Prostate gland (tissue), 2 donors: ENCODE measurements around the gene ENO2.

Experiments used
- CTCF ChIP-seq, 4 experiments: fragments of 200-600 bp in 2 of 4; fragments of 450-650 bp in 2 of 4; sonication (generic) in 2 of 4; IDR thresholded peaks; 1 replicate in 3 of 4; 2 replicates in 1 of 4; pipeline ENCODE4 v1.5.1; 2016 to 2019; ENCODE audit warnings: antibody characterized with exemption in 4 of 4, mild to moderate bottlenecking in 2 of 4, moderate library complexity in 2 of 4
- POLR2A ChIP-seq: fragments of 450-650 bp; IDR thresholded peaks from one replicate; pipeline ENCODE4 v1.6.1; 2016; ENCODE audit warnings: antibody characterized with exemption, mild to moderate bottlenecking

- TF ChIP-seq POLR2A (no peak), CTCF (IDR thresholded peaks at IDR 0.05) (no peak)
Observed at GRCh38 chr12:6934110-6934509, 19.7 kb downstream of the ENO2 start.
